RWPE1 (cell line): ENCODE measurements around the gene AQP1.

Source experiments
- CTCF ChIA-PET: fragments of 350-600 bp; sonication (Branson Sonifier 250); formaldehyde crosslinking; extraction: SDS; loops from one replicate; lab custom pipeline; 2021; lab: Yijun Ruan, JAX
- POLR2A ChIA-PET: fragments of 400-600 bp; formaldehyde crosslinking; extraction: SDS; loops from one replicate; lab custom pipeline; 2020; ENCODE audit warnings: antibody characterized with exemption; ENCODE audit not compliant: low non-redundant PET; lab: Yijun Ruan, JAX
- DNase-seq: peaks from one replicate; pipeline ENCODE4 v3.0.0; 2012; ENCODE audit warnings: low spot score
- H3K27ac ChIP-seq: fragments of 450-650 bp; 2 replicates; pipeline ENCODE4 v1.5.1; 2017
- TF ChIP-seq, protein P1 (sequence below): fragments of 450-650 bp; conservative IDR thresholded peaks from 2 replicates; pipeline ENCODE4 v1.5.1; 2017; ENCODE audit warnings: low read depth, mild to moderate bottlenecking

Gene AQP1

DNA sequence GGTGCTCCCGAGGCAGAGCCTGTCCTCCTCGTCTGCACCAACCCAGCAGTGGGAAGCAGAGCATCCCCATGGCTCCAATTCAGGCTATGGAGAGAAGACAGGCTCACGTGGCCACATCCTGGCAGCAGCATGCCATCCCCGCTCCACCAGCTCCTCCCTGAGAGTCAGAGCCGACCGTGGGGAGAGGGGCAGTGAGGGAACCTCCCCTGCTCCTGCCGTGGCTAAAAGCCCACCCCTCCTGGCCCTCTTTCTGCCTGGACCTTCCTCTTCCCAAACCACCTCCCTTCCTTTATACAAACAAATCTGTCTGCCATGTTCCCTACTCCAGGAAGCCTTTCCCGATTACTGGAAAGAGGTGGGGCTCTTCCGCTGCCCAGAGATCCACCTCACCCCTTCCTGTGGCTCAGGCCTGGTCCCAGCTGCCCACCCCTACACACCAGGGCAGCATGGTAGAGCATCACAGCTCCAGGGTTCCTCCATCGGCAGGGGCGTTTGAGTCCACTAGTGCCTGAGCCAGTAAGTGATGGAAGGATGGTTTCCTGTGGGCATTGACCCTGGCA is 10.8 kb upstream of the AQP1 start:
- DNase-seq: no peak
- TF ChIP-seq, protein P1, sequence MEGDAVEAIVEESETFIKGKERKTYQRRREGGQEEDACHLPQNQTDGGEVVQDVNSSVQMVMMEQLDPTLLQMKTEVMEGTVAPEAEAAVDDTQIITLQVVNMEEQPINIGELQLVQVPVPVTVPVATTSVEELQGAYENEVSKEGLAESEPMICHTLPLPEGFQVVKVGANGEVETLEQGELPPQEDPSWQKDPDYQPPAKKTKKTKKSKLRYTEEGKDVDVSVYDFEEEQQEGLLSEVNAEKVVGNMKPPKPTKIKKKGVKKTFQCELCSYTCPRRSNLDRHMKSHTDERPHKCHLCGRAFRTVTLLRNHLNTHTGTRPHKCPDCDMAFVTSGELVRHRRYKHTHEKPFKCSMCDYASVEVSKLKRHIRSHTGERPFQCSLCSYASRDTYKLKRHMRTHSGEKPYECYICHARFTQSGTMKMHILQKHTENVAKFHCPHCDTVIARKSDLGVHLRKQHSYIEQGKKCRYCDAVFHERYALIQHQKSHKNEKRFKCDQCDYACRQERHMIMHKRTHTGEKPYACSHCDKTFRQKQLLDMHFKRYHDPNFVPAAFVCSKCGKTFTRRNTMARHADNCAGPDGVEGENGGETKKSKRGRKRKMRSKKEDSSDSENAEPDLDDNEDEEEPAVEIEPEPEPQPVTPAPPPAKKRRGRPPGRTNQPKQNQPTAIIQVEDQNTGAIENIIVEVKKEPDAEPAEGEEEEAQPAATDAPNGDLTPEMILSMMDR: no peak
- ChIA-PET CTCF (no interaction called here), POLR2A (no interaction called here)
- H3K27ac ChIP-seq: no peak overlapping the region

DNA sequence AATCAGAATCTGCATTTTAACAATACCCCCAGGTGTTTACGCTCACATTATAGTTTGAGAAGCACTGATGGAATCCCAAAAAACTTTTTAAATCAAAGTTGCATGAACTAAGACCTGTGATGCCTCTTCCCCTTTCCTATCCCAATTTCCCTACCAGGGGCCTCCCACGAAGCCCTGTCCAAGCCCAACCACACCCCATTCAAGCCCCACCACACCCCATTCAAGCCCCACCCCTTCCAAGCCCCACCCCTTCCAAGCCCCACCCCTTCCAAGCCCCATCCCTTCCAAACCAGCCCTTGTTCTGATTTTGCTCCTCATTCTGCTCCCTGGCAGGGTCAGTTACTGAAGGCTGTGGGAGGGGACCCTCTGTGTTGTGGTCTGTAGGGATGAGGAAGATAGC is 9.8 kb upstream of the AQP1 start:
- no peak for DNase-seq
- ChIA-PET CTCF (interaction anchor here (0.7 kb wide), 1 partner anchor 14 kb away, joined by 3 read pairs; no protein-coding TSS in a partner anchor), POLR2A (no interaction called here)
- no peak overlapping the region for H3K27ac ChIP-seq
- TF ChIP-seq, protein P1: no peak

DNA sequence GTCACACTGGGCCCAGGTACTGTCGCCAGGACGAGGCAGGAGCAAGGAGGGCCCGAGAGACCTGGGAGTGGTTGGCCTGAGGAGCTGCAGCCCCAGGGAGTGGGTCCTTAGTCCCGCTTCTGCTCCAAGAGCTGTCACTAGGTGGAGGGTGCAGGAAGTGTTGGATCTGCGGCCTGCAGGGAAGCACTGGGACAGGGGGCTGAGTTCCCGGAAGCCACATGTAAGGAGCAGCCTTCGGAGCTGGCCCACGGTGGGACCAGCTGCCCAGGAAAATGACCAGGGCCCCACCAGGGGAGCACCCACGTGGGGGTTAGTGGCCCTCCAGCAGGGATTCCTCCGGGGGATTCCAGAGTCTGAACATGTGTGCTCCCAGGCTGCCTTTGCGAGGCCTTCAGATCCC is 9.2 kb upstream of the AQP1 start:
- TF ChIP-seq, protein P1: no peak
- CTCF ChIA-PET: no interaction called here
- DNase-seq: no peak
- no peak overlapping the region for H3K27ac ChIP-seq
- POLR2A ChIA-PET: no interaction called here

DNA sequence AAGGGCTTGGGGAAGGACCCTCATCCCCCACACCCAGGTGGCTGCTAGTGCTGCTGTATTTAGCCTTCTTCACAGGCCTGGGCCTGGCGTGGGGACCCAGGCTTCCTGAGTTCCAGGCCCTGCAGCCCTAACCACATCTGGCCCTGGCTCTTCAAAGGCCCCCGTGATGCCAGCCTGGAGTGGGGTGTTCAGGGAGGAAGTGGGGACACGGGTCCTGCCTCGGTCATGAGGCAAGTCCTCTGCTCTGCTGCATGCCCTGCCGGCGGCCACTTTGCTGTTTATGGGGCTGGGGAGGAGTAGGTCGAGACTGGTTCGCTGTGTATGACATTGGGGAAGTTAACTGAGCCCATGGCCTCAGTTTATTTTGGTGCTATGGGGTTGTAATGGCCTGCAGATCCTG is 8.5 kb upstream of the AQP1 start:
- H3K27ac ChIP-seq: no peak overlapping the region
- TF ChIP-seq, protein P1: no peak
- DNase-seq: no peak
- CTCF ChIA-PET: no interaction called here
- POLR2A ChIA-PET: no interaction called here

DNA sequence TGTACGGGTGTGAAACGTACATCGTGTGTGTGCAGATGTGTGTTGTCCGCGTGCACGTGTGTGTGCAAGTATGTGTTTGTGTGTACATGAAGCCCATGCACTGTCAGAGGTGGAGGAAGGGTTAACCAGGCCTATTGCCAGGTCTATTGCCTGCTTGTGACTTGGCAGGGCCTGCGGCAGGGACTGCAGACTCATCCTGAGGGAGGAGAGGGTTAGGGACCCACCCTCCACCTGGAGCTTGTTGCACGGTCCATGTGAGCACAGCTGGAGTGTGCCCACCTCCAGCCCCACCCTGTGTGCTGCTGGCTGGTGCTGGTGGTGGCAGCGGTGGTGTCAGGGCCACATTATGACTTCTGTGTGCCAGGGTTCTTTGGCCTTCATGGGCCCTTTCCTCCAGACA is 7.1 kb upstream of the AQP1 start:
- DNase-seq: no peak
- TF ChIP-seq, protein P1: no peak
- H3K27ac ChIP-seq: peak overlapping the region; percentile 57
- ChIA-PET POLR2A (no interaction called here), CTCF (interaction anchor here (0.8 kb wide), 1 partner anchor 152 kb away, joined by 5 read pairs; no protein-coding TSS in a partner anchor)

DNA sequence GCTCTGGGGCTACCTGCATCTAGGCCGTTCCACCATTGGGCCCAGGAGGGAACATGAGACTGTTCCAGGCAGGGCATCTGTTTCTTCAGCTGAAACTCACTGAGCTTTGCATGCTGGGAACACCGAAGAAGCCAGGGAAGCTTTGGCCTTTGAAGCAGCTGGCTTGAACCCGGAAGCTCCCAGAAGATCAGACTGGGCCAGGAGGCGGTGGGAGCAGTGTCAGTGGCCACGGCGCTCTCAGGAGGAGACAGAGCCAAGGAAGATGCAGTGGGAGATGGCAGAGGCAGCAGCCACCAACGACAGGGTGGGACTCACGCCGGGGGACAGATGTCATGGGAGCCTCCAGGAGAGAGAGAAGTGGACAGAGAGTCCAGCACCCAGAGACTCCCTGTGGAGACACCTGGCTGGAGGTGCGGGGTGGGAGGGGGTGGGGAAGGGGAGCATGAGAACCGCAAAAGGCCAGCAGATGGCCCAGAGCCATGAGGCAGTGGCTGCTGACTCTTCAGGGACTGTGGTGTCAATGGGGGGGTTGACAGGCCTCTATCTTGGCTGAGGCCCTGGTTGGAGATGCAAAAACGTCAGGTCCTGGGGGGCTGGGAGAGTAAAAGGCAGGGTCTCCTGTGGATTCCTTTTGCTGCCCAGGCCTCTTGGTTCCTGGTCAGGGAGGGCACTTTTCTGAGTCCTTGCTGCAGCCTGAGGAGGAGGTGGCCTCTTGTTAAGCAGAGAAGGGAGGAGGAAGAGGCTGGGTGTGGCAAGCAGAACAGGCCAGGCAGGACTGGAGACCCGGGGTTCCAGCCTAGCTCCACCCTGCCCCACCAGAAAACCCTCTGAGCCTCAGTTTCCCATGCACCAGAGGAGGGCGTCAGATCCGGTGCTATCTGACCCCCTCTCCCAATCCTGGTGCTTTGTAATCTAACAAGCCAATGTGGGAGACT is 6.3 kb upstream of the AQP1 start:
- ChIA-PET CTCF (no interaction called here), POLR2A (no interaction called here)
- no peak for DNase-seq
- TF ChIP-seq, protein P1: no peak
- H3K27ac ChIP-seq: peak overlapping the region; percentile 57
